NCI-H1436 treated with DMSO at 0.1 percent for 48 hours (cell line): Measurements from ENCODE around the gene FBXL4.

ENCODE experiments used
- DNase-seq: peaks from one replicate; lab custom pipeline; 2025; lab: John Stamatoyannopoulos, UW

FBXL4 gene

DNA sequence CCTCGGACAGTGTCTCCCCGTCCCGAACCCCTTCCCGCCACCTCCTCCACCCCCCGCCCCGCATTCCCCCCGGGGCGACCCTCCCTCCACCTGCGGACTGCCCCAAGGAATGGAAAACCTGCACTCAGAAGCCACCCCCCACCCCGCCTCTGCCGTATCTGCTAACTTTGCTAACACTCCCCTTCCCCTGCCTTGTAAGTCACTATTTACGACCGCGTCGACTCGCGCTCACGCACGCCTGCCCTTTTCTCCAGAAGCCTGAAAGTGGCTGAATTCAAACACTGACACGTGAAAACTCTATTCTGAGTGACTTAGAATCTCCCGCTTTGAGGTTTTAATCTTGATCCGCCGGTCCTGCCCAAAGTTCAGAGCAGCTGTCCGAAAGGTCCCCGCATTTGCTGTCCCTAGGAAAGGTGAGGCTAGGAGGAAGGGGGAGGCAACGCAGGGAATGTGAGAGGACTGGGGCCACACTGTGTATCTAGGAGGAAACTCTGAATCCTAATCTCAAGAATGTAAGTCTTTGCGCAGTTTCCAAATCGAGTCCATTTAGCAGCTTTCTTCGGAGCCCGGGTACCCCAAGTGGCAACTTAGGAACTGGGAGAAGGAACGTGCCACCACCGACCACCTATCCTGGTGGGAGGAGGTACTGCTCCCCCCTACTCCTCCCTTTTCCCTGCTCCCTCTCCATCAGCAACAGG is 122.7 kb downstream of the FBXL4 start:
- DNase-seq = no peak

DNA sequence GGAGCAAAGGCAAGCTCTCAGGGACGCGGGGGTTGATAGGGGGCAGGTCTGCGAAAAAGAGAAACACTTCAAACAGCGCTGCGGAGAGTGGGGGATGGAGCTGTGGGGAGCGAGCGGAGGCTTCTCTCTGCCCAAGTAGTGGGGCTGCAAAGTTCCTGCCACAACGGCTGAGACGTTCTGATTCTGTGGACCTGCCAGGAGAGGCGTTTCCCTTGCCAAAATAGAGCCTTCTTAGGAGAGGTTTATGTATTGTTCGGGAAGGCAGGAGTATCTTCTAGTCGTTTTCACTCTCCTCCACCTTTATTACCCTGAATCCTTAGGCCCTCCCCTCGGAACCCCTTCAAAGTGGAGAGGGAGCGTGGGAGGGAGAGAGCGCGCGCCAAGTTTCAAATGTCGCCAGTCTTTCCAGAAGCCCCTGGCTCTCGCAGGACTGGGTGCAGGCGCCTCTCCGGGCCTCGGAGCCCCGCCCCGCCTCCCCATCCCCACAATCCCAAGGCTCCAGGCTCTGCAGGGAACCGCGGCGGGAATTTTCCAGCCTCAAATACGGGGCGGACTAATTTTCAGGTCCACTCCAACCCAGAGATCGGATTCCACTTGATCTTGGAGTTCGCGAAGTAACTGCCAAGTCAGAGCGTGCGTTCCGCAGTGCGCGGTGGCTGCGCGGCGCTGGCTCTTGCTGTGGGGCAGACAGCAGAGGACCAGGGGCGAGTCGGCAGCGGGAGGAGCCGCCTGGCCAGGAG is 123.4 kb downstream of the FBXL4 start:
- DNase-seq = no peak

DNA sequence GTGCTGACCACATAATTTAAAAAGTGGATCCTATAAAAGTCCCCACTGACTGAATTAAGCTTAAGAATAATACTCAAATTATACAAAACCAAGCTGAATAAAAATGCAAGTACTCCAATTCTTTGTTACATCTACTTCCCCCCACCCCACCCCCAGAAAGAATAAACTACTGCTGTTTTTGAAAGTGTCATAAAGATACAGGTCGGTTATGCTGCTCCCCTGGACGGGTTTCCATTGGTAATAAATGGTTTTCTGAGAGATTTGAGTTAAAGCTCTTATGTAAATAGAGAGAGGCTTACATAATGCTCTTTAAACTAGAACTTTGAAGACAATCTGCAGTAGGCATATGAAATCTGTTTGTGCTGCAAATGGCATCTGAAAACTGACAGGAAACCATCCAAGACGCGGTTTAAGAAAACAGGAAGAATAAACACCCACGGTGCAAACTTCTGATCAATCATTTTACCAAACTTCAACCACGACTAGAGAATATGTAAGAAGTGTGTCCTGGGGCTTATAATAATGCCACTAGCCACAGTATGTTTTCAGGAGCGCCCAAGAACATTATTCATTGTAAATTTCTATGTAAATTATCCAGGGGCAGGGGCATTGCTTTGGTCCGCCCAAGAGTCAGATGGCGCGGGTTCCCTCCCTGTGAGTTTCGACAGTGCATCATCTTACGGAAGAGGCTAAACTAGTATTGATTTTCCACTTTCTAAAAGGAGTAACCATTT is 124.2 kb downstream of the FBXL4 start:
- DNase-seq = no peak

DNA sequence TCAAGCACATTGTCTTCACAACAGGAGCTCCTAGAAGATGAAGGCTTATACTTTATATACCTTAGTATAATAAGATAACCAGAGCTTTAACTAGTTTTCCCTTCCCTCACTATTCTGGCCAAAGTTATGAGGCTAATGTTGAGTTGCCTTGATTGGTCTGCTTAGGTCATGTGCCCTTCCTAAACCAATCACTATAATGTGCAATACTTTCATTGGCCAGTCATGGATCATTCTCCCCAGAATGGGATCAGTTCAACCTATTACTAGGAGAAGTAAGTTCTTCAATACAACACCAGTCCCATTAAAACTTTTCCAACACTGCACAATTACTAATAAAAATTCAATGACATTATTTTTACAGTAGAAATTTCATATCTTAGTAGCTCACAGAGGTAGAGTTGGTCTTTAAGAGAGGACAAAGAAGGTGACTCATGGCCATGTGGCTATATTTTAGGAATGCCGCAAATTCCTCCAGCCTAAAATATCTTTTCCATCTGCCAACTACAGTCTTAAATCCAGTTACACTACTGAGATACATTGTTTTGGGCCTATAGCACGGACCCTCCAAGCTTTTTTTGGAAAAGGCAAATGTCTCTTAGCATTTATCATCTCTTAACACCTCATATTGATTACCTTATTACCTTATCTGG is 125.9 kb downstream of the FBXL4 start:
- no peak for DNase-seq
